A673 (cell line): ENCODE measurements around the gene CYP4F3. TPM values are rescaled to one million over a fixed set of nuclear protein-coding genes. Genes with fewer than 3 reads are reported as not detected.

Source experiments
- BruUV-seq: library from RNA; stranded (reverse); fragments of 400-500 nt; replicated peaks from 2 replicates; lab custom pipeline; 2021; lab: Mats Ljungman, UMichigan
- CTCF ChIA-PET: fragments of 300-600 bp; sonication (Branson Sonifier 250); formaldehyde crosslinking; loops from one replicate; lab custom pipeline; 2022; ENCODE audit warnings: antibody characterized with exemption; lab: Charles Lee
- POLR2A ChIA-PET: fragments of 300-600 bp; sonication (Branson Sonifier 250); formaldehyde crosslinking; loops from one replicate; lab custom pipeline; 2022; ENCODE audit warnings: antibody characterized with exemption; ENCODE audit not compliant: low non-redundant PET; lab: Charles Lee
- DNase-seq: peaks from one replicate; pipeline ENCODE4 v3.0.0-alpha.2; 2015; ENCODE audit warnings: low spot score
- H3K27ac ChIP-seq: fragments of 200-600 bp; sonication (generic); 2 replicates; pipeline ENCODE4 v1.5.1; 2016; ENCODE audit warnings: mixed run types, low read depth, mild to moderate bottlenecking, mixed read lengths, antibody characterized with exemption, low read length; ENCODE audit not compliant: poor library complexity, severe bottlenecking
- H3K27me3 ChIP-seq: fragments of 200-600 bp; sonication (generic); replicated peaks from 2 replicates; pipeline ENCODE4 v1.6.1; 2017; ENCODE audit warnings: mixed run types, low read depth, mild to moderate bottlenecking, mixed read lengths, antibody characterized with exemption, low read length; ENCODE audit not compliant: insufficient read depth, poor library complexity
- H3K36me3 ChIP-seq: fragments of 200-600 bp; sonication (generic); 2 replicates; pipeline ENCODE4 v1.6.1; 2016; ENCODE audit warnings: mixed run types, mild to moderate bottlenecking, mixed read lengths, antibody characterized with exemption, low read length; ENCODE audit not compliant: insufficient read depth, poor library complexity, severe bottlenecking
- H3K4me1 ChIP-seq: fragments of 200-600 bp; sonication (generic); 2 replicates; pipeline ENCODE4 v1.6.1; 2017; ENCODE audit warnings: mixed run types, mild to moderate bottlenecking, mixed read lengths, antibody characterized with exemption, low read length; ENCODE audit not compliant: insufficient read depth, poor library complexity, severe bottlenecking
- H3K4me3 ChIP-seq: fragments of 200-600 bp; sonication (generic); 2 replicates; pipeline ENCODE4 v1.5.1; 2016; ENCODE audit warnings: low read depth, mixed run types, mild to moderate bottlenecking, mixed read lengths, low read length; ENCODE audit not compliant: poor library complexity, severe bottlenecking
- H3K9me3 ChIP-seq: fragments of 200-600 bp; sonication (generic); 2 replicates; pipeline ENCODE4 v1.6.1; 2016; ENCODE audit warnings: mixed run types, low read depth, mild to moderate bottlenecking, mixed read lengths, antibody characterized with exemption, low read length; ENCODE audit not compliant: poor library complexity, severe bottlenecking
- EZH2 ChIP-seq: fragments of 200-600 bp; sonication (generic); IDR thresholded peaks from 2 replicates; pipeline ENCODE4 v1.6.1; 2017; ENCODE audit warnings: borderline replicate concordance, low read depth, mild to moderate bottlenecking, mixed read lengths, antibody characterized with exemption, low read length; ENCODE audit not compliant: poor library complexity, severe bottlenecking
- intact Hi-C: fragments of 100-400 bp; cut with micrococcal nuclease; formaldehyde crosslinking; loops from one replicate; pipeline ENCODE4 v1.10.0; 2022; ENCODE audit not compliant: unreplicated experiment
- total RNA-seq: library from RNA; stranded (reverse); gene quantifications from 2 replicates; pipeline ENCODE4 v1.2.3, GENCODE V29; 2021
- TF ChIP-seq, protein P1 (sequence below): fragments of 300-800, 200-600 bp; sonication (generic); conservative IDR thresholded peaks from 2 replicates; pipeline ENCODE4 v1.5.1; 2017; ENCODE audit warnings: low read depth, mild to moderate bottlenecking, antibody characterized with exemption, low read length, moderate library complexity, mixed read lengths

CYP4F3 gene
- total RNA-seq, 1 experiment from 2014 or later: not detected

GRCh38 chr19:15615526-15615925, 25.2 kb upstream of the CYP4F3 start:
- ChIA-PET POLR2A (interaction anchor here (0.6 kb wide), 1 partner anchor 12 kb away, joined by 4 read pairs; no protein-coding TSS in a partner anchor), CTCF (no interaction called here)
- no peaks in the 10 kb centered on the region for H3K9me3 ChIP-seq
- no peak overlapping the region for H3K27ac ChIP-seq
- H3K4me3 ChIP-seq: no peak overlapping the region
- no peaks in the 10 kb centered on the region for H3K4me1 ChIP-seq
- no TSS peak for BruUV-seq
- TF ChIP-seq EZH2: no peak
- TF ChIP-seq, protein P1, sequence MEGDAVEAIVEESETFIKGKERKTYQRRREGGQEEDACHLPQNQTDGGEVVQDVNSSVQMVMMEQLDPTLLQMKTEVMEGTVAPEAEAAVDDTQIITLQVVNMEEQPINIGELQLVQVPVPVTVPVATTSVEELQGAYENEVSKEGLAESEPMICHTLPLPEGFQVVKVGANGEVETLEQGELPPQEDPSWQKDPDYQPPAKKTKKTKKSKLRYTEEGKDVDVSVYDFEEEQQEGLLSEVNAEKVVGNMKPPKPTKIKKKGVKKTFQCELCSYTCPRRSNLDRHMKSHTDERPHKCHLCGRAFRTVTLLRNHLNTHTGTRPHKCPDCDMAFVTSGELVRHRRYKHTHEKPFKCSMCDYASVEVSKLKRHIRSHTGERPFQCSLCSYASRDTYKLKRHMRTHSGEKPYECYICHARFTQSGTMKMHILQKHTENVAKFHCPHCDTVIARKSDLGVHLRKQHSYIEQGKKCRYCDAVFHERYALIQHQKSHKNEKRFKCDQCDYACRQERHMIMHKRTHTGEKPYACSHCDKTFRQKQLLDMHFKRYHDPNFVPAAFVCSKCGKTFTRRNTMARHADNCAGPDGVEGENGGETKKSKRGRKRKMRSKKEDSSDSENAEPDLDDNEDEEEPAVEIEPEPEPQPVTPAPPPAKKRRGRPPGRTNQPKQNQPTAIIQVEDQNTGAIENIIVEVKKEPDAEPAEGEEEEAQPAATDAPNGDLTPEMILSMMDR: no peak
- no peaks in the 10 kb centered on the region for H3K27me3 ChIP-seq
- no peak for DNase-seq
- intact Hi-C loops: no loop called here
- no peaks in the 10 kb centered on the region for H3K36me3 ChIP-seq

DNA sequence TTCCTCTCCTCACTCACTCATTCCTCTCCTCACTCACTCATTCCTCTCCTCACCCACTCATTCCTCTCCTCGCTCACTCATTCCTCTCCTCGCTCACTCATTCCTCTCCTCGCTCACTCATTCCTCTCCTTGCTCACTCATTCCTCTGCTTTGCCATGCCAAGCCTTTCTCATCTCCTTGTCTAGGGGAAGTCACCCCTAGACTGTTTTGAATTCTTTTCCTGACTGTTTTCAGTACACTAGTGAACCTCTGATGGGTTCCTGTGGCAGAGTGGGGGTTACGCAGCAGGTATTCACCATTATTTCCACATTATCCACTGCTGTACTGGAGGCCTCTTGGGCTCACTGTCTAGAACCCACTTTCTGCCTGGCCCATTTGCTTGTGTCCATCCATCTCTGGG, 24.5 kb upstream of the CYP4F3 start:
- CTCF ChIA-PET: no interaction called here

GRCh38 chr19:15616627-15617270, 23.9 kb upstream of the CYP4F3 start:
- no peak overlapping the region for H3K27ac ChIP-seq
- no peaks in the 10 kb centered on the region for H3K4me1 ChIP-seq
- no peak for DNase-seq
- H3K9me3 ChIP-seq: no peaks in the 10 kb centered on the region
- BruUV-seq: no TSS peak
- no peaks in the 10 kb centered on the region for H3K36me3 ChIP-seq
- ChIA-PET CTCF (no interaction called here), POLR2A (no interaction called here)
- intact Hi-C loops: no loop called here
- H3K27me3 ChIP-seq: no peaks in the 10 kb centered on the region
- TF ChIP-seq EZH2: no peak
- TF ChIP-seq, protein P1: no peak
- no peak overlapping the region for H3K4me3 ChIP-seq

More for the DNA sequence above, 24.5 kb upstream of the CYP4F3 start:
- Histone ChIP-seq H3K27me3 (no peaks in the 10 kb centered on the region), H3K4me1 (no peaks in the 10 kb centered on the region), H3K9me3 (no peaks in the 10 kb centered on the region), H3K4me3 (no peak overlapping the region), H3K27ac (no peak overlapping the region), H3K36me3 (no peaks in the 10 kb centered on the region)
- DNase-seq: no peak
- POLR2A ChIA-PET: no interaction called here
- TF ChIP-seq, protein P1: no peak
- no peak for TF ChIP-seq EZH2
- no TSS peak for BruUV-seq
- intact Hi-C loops: no loop called here
